Dedifferentiated amniotic fluid mesenchymal stem cell (primary cell): ENCODE results near the gene PYCR2.
"Not testable (repeated sequence)": the region's sequence is repeated elsewhere in the genome, so short reads cannot be mapped to it uniquely, and the experiment has no call there.

Experiments
- DNase-seq: peaks from one replicate; pipeline ENCODE4 v3.0.0-alpha.2; 2016; ENCODE audit errors: extremely low spot score

PYCR2 gene

DNA sequence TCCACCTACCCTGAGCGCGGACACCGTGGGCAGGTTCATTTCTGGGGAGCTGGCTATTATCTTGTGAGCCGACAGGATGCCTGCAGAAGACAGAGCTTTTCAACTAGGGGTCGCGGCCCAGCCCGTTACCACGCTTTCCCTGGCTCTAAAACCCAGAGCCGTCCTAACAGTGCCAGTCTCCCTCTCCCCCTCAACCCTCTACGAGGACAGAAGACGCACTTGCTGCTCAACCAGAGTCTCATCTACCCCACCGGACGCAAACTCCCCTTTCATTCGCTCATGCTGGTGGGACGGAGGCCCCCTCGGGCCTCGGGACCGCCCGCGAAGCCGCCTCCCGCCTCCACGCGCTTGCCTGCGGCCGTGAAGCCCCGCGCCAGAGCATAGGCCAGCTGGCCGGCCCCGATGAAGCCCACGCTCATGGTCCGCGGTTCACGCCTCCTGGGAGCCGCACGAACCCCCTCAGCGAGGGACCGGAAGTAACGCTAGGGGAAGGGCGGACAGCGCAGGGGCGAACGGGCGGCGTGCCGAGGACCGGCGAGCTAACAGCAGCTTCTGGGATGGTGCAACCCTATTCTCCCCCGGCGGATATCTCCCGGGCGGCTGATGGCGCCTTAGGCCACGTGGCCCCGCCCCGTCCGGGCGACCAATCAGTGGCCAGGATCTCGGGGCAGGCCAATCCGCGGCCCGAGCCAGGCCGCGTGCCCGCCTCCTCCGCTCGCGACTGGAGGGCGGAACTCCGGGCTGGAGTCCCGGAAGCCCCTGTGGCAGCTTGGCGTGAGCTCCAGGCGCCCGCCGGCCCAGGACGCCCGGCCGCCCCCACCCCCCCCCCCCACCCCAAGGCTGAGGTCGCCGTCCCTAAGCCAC, at the start of gene PYCR2:
Gene PYCR2 (minus strand): TSS at position 559 of the 864 bp plus-strand sequence. CDS start 140 bp downstream, at position 419.
- DNase-seq, result peak; percentile 91

DNA sequence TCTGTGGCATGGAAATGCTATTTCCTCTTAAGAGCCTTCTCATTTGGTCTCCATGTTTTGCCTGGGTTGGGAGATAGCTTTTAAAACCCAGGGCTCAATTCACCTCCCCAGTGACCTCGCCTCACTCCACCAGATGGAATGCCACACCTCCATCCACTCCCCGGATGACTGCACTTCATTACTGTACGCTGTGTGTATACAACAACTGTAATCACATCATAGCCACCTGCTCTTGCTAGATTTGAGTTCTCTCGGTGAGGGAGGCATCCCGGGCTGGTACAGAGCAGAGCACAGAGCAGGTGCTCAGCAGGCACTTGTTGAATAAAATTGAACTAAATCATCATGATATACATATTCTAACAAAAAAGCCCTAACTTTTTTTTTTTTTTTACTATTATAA, 49.1 kb upstream of the PYCR2 start:
- DNase-seq, result no peak

DNA sequence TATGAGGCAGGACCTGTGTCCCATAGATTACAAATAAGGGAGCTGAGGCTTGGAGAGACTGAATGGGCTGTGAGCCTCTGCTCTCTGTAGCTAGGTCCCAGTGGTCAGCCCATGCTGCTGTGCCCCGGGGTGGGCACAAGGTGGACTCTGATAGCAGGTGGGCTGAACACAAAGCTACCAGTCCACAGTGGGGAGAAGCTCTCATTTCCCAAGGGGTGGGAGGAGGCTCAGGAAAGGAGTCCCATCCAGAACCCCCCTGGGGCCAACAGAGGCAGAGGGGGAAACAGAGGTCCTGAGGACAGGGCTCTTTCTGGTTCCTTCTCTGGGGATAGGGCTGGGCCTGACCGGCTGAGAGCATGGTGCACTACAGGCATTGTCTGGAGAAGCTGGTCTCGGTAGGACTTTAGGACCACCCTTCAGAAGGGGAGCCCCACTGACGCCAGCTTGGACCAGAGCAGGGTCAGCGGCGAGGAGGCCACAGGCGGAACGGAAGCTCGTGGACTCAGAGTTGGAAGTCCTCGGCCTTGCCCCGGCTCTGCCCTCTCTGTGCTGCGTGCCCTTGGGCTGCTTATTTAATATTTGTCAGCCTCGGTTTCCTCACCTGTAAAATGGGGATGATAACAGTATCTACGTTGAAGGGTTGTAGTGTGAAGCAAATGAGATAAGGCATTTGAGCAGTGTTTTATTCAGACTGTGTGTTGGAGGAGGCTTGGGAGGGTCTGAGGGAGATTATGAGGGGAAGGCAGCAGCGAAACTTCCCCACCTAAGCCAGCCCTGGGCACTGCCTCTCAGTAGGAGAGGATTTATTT, 48.5 kb upstream of the PYCR2 start:
- DNase-seq, result no peak

DNA sequence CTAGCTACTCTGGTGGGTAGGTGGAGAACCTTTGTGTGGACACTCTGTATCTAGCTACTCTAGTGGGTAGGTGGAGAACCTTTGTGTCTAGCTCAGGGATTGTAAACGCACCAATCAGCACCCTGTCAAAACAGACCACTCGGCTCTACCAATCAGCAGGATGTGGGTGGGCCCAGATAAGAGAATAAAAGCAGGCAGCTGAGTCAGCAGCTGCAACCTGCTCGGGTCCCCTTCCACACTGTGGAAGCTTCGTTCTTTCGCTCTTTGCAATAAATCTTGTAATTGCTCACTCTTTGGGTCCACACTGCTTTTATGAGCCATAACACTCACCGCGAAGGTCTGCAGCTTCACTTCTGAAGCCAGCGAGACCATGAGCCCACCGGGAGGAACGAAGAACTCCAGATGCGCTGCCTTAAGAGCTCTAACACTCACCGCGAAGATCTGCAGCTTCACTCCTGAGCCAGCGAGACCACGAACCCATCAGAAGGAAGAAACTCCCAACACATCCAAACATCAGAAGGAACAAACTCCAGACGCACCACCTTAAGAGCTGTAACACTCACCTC, 46.6 kb upstream of the PYCR2 start:
- DNase-seq, result not testable (repeated sequence)

DNA sequence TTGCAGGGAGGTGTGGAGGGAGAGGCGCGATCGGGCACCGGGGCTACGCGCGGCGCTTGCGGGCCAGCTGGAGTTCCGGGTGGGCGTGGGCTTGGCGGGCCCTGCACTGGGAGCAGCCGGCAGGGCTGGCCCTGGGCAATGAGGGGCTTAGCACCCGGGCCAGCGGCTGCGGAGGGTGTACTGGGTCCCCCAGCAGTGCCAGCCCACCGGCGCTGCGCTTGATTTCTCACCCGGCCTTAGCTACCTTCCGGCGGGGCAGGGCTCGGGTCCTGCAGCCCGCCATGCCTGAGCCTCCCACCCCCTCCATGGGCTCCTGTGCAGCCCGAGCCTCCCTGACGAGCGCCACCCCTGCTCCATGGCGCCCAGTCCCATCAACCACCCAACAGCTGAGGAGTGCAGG, 45.7 kb upstream of the PYCR2 start:
- not testable (repeated sequence) for DNase-seq

DNA sequence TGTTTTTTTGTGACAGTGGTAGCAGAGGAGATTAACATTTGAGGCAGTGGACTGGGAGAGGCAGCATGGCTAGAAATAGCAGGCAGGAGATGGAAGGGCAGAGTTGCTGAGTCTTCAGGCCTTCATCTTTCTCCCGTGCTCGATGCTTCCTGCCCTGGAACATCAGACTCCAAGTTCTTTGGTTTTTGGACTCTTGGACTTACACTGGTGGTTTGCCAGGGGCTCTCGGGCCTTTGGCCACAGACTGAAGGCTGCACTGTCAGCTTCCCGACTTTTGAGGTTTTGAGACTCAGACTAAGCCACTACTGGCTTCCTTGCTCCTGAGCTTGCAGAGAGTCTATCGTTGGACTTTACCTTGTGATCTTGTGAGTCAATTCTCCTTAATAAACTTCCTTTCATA, 41.2 kb upstream of the PYCR2 start:
- no peak for DNase-seq

DNA sequence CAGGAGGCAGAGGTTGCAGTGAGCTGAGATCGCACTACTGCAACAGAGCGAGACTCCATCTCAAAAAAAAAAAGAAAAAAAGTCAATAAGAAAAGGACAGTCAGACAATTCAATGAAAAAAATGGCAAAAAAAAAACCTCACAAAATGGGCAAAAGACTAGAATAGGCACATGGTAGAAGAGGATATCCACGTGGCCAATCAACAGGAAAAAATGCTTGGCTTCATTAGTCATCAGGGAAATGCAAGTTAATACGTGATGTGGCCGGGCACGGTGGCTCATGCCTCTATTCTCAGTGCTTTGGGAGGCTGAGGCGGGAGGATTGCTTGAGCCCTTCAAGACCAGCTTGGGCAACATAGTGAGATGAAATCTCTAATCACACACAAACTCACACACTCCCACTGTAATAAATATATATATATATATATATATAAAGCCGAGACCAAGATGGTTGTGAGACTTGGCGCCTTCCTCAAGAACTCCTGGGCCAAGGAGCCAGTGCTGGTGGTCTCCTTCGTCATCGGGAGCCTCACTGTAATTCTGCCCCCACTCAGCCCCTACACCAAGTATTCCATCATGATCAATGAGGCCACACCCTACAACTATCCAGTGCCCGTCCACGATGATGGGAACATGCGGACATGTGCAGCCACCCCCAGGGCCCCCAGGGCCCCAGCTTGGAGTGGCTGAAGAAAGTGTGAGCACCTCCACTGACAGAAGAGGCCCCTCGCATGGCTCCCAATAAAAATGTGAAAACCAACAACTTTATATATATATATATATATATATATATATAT, 39.9 kb upstream of the PYCR2 start:
- DNase-seq, result no peak

DNA sequence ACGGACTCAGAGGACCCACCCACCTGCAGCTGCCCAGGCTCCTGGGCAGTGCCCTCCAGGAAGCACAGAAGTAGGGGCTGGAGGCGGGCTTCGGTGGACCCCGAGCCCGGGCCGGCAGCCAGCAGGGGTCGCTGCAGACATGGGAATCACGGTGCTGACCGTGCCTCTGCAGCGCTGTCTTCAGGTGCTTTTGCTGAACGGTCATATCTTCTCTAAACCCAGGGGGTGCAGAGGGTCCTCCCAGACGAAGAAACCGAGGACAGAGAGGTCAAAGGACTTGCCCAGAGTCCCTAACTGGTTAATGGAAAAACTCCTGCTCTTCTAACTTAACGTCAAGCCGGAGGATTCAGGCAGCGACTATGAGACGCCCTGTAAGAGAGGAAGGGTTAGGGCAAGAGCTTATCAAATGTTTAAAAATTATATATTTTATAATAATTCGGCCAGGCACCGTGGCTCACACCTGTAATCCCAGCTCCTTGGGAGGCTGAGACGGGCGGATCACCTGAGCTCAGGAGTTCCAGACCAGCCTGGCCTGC, 38.5 kb upstream of the PYCR2 start:
- DNase-seq, result no peak

DNA sequence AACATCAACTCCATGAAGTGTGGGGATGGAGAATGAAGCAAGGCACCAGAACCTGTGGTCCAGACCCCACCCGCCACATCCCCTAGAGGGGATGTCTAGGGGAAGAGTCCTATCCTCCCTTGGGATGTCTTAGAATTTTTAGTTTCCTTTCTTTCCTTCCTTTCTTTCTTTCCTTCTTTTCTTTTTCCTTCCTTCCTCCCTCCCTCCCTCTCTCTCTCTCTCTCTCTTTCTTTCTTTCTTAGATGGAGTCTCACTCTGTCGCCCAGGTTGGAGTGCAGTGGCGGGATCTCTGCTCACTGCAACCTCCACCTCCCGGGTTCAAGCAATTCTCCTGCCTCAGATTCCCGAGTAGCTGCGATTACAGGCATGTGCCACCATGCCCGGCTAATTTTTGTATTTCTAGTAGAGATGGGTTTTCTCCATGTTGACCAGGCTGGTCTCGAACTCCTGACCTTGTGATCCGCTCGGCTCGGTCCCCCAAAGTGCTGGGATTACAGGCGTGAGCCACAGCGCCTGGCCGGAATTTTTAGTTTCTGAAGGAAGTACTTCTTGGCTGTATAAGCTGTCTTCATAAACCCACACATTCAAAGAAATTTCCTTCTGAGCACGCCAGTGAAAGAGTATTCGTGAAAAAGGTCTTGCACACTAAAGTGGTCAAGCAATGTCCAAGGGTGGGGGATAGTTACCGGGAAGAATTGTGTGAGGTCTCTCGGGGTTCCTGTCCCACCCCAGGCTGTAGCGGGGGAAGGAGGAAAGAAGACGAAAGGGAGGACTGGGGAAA, 37.8 kb upstream of the PYCR2 start:
- no peak for DNase-seq

DNA sequence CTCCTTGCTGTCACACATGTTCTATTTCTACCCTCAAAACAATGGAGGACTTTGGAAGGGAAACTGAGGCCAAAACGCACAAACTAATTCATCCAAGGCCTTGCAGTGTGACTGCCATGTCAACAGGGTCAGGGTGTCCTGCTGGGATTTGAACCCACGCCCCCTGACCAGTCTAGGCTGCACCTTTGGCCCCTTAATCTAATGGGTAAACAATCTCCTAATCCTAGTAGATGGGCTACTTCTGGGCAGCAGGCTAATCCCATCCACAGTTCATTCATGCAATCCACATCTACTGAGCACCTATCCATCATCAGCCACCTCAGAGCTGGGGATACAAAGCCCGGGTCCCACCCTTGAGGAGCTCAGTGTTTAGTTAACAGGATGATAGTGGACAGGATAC, 34.0 kb upstream of the PYCR2 start:
- DNase-seq, result no peak

DNA sequence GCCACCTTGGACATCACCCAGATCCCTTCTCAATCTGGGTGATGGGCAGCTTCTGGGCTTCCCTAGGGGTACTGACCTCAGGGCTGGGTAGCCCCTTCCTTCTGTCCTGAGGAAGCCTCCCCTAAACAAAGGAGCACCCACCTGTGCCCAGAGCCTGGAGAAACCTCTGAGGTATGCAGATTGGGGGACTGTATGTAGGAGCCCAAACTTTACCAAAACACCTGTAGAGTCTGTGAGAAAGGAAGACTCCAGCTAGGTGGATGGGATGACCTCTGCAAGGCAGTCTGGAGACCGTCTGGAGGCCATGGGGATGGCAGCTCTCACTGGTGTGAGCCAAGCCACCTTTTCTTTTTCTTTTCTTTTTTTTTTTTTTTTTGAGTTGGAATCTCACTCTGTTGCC, 30.7 kb upstream of the PYCR2 start:
- DNase-seq, result no peak

DNA sequence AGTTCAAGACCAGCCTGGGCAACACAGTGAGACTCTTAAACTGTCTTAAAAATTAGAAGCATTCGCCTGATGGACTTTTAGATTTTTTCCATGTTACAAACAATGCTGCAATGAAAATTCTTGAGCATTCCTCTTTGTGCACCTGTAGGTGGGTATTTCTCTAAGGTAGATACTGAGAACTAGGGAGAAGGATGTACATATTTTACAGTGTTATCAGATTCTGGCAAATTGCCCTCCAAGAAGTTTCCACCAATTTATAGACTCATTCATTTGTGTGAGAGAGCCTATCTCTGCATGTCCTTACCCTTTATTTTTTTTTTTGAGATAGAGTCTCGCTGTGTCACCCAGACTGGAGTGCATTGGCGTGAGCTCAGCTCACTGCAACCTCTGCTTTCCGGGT, 29.3 kb upstream of the PYCR2 start:
- DNase-seq, result no peak

DNA sequence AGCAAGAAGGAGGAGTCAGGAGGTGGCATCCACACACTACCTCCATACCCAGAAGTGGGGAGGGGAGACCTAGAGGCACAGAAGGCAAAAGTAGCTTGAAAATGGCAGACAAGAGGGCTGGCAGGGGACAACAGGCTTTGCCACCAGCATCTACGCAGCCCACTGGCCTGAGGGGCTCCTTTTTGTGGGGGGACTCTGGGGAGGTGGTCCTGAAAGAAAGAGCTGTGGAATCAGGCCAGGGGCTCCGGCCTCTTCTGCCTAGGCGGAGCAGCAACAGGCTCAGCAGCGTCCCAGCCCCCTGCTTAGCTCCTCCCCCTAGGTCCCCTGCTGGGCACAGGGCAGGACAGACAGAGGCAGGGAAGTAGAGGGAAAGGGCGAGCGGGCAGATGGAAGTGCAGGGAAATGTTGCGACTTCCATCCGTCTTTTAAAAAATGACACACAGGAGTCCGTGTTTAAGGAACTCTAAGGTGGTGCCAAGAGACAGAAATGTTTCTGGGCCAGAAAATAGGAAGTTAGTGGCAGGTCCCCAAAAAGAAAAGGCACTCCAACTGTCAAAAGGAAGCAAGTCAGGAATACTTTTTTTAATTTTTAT, 27.0 kb upstream of the PYCR2 start:
- no peak for DNase-seq

DNA sequence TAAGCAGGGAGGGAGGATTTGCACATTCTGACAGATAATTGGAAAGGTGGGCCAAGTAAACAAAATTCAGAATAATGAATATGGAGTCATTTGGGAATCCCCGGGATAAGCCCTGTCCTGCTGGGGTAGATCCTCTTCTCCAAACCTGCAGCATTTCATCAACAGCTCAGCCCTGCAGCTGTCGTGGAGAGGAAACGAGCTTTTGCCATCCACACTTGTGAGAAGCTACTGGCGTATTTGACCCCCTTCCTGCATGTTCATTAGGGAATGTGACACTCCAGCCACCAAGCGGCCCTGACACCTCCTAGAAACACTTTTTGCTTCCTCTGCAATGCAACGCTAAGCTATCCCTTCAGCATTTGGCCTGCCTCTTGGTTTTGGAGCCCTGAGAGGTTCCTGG, 25.0 kb upstream of the PYCR2 start:
- no peak for DNase-seq

DNA sequence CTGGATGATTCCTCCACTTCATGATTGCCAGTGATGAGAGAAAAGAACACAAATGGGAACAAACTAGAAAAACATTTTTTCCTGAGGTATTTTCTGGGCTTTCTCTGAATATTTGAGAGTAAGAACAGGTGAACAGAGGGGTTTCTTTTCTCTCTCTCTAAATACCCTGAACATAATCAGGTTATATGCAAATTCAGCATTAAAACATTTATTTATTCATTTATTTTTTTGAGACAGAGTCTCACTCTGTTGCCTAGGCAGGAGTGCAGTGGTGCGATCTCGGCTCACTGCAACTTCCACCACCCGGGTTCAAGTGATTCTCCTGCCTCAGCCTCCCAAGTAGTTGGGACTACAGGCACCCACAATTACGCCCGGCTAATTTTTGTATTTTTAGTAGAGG, 22.8 kb upstream of the PYCR2 start:
- DNase-seq, result no peak

DNA sequence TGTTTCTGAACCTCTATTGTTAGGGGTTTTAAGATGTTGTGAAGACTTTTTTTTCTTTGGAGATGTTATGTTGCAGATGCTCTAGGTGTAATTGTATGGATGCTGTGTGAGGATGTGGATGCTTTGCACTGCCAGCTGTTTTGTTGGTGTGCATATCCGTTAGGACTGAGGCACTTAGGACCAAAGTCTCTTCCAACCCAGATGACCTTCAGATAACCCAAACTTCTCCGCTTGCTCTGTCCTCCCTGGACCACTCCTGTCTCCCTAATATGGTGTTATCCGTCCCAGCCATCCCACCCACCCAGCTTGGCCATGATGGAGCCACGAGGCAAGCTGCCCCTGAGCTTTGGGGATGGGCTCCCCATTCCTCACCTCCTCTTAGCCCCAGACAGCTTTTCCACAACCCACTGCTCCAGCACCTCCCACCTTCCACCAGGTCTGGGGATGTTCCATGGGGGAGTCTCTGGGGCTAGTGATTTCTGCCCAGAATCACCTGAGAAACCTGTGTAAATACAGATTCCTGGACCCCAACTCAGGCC, 22.1 kb upstream of the PYCR2 start:
- no peak for DNase-seq

DNA sequence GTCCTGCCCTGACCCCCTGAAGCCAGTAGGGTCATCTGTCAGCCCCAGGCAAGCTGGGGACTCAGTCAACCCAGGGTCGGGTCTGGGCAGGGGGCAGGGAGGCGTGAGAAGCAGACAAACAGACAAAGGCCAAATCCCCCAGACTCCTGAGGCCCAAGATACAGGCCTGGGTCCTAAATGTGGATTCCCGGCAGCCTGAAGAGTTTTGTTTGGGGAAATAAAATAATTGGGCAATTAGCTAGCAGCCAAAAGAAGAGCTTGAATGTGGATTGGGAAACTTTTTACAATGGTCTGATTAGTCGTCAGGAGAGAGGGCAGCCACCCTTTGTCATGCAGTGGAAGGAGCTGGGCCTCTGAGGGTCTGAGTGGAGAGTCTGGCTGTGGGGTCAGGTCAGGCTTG, 21.5 kb upstream of the PYCR2 start:
- no peak for DNase-seq

DNA sequence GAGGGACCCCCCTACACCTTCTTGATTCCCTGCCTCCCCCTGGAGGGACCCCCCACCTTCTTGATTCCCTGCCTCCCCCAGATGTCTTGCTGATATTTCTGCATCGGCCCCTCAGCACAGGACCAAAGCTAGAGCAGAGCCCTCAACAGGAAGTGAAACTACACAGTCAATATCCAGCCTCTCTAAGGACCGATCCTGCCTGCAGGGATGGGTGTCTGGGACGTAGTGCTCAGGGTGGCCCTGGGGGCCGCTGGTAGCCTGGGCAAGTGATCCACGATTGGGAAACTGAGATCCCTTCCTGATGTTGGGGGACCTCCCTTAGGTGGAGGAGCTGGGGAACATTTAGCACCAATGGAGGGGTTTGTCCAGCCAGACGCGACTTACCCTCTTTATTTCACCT, 20.9 kb upstream of the PYCR2 start:
- DNase-seq, result no peak

DNA sequence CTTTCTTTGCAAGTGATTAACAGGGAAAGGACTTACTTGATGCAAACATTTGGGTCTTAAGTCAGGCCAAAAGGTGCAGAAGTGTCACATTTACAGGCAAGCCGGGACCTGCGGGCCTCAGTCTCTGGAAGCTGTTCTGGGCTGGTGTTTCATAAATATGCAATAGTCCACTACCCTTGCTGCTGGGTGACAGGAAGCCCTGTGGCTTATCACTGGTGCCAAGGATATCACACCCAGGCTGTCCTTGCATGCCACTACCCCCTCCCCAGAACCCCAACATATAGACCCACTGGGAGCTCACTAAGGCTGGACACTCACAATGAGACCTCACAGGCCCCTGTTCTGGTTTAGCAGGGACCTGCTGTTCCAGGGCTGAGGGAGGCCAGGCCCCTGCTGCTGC, 20.3 kb upstream of the PYCR2 start:
- no peak for DNase-seq

DNA sequence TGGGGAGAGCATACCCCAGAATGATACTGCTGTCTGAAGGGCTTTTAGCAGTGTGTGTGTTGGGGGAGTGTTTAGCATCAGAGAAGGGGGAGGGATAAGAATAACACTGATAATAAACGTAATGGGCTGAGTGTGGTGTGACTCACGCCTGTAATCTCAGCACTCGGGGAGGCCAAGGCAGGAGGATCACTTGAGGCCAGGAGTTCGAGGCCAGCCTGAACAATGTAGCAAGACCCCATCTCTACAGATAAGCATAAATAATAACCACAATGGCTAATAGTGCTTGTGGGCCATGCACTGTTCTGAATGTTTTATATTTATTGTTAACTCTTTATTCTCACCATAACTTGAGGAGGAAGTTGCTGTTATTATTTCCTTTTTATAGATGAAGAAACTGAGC, 19.5 kb upstream of the PYCR2 start:
- no peak for DNase-seq
